GM19099 (cell line): Measurements from ENCODE around the gene ARHGAP25.

Experiments used
- POLR2A ChIP-seq: IDR thresholded peaks from 3 replicates; pipeline ENCODE4 v1.6.1; 2011; ENCODE audit warnings: low read depth; ENCODE audit not compliant: insufficient read length; ENCODE audit errors: extremely low read depth

ARHGAP25 gene

DNA sequence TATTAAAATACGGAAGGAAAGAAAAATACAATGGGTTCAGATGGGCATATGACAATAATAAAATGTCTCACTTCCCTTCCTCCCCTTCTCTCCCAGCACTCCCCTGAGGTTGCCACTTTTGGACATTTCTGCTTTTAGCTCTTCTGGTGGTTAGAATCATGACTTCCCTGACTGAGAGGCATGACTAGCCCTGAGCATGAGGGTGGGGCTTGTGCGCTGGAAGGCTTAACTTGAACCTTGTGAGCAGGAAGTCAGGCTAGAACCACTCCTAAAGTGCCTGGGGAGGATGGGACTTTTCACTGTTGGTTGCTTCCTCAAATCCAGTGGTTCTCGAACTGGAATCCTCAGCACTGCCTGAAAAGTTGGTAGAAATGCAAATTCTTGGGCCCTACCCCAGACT is 19.7 kb upstream of the ARHGAP25 start:
- no peak for TF ChIP-seq POLR2A

DNA sequence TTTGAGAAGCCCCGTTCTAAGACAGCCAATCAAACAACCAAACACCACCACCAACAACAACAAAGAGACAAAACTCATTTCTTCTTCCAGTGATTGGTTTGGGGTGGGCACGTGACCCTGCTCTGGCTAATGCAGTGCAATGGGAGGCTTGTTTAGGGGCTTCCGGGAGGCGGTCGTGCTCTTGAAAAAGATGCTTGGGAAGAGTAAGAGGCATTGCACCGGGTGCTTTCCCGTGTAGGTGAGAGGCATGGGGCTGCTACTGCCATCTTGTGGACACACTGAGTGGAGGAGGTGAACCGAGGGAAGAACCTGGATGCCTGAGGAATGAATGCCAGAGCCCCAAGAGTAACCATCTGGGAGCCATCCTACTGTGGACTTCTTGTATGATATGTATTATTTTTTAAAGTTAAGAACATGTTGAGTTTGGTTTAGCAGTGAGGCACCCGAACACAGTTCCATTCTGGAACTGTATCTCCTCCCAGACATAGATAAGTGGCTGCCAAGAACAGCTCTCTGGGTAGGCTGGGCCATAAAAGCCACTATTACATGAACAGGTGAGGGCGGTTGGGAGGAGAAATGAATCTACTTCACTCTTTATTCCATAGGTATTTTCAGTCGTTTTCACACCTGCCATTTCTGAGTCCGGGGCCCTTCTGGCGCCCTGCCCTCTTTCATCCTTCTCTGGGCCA is 19.1 kb upstream of the ARHGAP25 start:
- no peak for TF ChIP-seq POLR2A

DNA sequence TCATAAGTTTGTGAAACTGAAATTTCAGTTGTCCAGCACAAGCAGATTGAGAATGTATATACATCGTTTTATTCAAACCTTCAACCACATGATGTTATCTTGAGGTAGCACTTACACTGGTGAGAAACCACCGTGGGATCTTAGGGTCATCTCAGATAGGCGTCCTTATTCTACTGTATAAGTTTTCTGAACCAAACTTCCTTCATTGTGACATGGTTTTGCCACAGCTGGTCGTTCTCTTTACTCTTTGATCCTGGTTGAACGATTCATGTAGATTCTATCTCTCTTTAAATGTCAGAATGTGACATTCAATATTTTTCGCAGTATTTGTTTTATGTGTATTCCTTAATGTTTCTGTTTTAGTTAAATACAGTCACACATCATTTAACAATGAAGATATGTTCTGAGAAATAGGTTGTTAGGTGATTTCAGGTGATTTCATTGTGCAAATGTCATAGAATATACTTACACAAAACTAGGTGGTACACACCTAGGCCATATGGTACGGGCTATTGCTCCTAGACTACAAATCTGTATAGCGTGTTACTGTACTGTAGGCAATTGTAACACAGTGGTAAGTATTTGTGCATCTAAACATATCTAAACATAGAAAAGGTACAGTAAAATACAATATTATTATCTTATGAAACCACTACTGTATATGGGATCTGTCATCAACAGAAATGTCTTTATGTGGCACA is 17.9 kb upstream of the ARHGAP25 start:
- no peak for TF ChIP-seq POLR2A

DNA sequence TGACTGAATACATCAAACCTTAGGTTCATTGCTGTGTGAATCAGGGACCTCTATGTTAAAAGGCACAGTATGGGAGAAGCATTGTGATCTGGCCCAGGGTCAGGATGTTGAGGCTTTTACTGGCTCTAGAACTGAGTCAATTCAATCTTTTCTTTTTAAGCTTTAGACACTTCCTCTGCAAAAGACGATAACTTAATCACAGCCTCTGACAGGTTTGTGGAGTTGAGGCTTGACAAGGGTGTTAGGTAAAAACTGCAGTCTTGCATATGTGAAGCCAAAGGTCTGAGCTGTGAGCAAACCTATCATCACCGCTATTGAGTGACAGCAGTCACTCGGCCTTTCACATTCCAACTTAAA is 17.3 kb upstream of the ARHGAP25 start:
- TF ChIP-seq POLR2A, result no peak

DNA sequence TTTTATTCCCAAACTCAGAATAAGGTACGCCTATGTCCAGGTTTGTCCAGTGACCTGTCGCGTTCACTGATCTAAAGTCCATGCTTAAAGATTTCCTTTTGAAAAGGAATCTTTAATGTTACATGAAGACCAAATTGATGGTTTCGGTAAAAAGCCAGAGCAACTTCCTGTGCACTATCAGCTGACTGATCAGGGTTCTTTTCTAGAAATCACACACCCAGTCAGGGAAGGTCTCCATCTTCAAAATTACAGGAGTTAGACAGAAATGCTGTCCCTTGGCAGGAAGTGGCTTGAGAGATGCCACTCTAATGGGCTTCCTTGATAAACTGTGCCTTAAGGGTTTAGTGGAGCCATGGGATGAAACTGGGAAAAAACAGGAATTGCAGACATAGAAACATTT is 14.7 kb upstream of the ARHGAP25 start:
- no peak for TF ChIP-seq POLR2A

DNA sequence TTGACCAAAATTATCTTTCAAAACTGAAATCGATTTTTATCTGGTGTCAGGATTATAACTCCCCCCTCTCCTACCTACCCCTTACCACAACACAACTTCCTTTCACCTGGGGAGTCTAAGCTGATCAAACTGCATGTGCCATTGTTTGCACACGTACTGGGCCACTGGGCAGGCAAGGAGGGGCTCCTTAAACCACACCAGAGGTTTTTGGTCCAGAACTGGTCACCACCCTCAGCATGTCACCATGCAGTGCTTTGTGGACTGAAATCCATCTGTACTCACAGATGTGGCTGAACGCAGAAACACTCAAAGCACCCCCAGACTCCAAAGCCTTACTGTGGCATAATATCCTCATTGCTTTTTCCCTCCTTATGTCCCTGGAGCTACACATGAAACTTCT is 13.9 kb upstream of the ARHGAP25 start:
- no peak for TF ChIP-seq POLR2A

DNA sequence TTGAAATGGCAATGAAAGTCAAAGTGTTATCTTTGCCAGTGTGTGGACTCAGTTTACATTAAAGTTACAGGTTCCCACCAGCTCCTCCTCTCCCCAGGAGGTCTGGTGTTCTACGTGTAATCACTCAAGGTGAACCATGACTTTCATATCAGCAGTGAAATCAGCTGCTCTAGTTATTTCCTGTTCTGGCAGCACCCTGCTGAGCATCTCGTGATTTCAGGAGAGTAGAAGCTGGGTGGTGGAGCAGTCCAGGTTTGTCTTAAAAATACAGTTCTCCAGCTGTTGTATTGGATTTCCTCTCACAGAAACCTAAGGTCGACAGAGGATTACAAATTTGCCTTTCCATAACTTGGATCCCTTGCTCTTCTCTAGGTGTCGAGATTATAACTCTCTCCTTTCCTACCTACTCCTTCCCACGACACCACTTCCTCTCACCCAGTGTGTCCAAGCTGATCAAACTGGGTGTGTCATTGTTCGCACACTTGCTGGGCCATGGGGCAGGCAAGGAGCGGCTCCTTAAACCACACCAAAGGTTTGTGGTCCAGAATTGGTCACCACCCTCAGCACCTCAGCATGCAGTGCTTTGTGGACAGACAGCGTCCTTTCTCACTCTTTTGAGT is 13.0 kb upstream of the ARHGAP25 start:
- TF ChIP-seq POLR2A, result no peak

DNA sequence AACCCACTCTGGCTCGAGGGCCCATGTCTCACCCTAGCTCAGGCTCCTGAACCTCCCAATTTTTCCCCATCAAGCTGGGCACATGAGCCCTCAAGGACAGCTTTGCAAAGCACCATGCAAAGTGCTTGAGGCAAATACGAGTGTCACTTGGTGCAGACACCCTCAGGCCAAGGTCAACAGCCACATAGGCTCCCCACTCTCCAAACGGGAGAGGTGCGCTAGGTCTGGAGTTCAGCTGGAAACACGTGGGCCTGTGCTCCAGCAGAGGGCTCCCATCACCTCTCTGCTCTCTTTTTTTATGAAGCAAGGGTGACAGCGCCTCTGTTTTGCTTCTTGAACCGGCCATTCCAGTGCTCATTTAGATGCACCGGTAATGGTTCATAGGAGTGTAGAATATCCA is 11.9 kb upstream of the ARHGAP25 start:
- no peak for TF ChIP-seq POLR2A

DNA sequence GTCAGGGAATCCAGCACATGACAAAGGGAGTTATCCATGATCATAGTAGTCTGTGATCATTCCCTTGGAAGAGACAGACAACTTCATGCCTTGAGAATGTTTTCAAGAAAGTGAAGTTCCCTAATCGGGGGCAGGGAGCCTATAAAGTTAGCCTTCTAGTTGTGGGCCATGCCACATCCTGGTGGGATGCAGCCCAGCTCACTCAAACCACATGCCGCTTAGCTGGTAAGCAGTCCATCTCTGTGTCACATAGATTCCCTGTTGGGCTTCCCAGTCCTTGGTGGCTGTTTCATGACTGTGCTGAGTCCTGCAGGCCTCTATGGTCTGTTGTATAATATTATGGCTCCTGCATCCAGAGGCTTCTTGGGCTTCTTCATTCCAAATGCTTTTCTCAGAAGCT is 11.4 kb upstream of the ARHGAP25 start:
- TF ChIP-seq POLR2A, result no peak

DNA sequence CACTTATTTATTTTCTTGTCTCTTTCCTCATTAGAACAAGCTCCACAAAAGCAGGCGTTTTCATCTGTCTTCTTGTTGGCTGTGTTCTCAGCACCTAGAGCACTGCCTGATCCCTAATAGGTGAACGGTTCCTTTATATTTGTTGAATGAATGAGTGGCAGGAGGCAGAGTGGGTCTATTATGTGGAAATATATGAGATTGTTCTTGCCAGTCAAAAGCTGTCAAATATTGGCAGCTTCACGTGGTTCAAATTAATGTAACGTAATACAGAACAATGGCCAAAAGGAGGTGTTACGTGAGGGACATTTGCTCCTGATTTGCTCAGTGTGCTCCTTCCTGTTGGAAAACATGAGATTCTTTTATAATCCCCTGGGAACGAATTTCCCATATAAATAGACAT is 8.5 kb upstream of the ARHGAP25 start:
- TF ChIP-seq POLR2A, result no peak

DNA sequence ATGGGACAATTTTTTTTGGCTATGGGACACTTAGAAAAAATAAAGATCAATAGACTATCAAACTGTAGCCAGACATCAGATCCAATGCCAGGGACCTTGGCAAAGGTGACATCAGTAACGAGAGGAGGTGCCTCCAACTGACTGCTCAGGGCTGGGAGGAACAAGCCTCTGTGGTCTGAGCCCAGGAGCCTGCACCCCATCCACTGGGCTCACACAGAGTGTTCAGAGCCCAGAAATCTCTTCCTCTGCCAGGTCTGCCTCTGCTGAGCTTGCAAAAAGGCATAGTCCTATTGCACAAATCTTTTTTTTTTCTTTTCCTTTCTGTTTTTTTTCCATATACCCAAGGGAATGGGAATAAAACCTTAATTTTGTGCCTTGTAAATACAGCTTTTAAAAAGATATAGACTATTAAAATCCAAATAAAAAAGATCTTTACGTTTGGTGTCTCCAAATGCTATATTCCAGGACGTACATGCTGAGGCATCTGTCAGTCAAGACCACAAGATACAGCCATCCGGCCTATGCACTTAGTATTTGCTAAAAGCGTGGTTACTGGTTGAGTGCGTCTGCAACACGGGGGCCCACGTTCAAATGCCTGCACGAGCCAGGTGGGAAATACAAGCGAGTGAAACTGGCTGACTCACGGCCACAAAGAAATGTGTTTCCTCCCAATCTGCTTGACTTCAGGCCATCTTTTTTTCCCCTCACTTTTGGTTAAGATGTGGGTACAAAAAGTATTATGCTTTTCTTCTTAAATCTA is 7.8 kb upstream of the ARHGAP25 start:
- TF ChIP-seq POLR2A, result no peak

DNA sequence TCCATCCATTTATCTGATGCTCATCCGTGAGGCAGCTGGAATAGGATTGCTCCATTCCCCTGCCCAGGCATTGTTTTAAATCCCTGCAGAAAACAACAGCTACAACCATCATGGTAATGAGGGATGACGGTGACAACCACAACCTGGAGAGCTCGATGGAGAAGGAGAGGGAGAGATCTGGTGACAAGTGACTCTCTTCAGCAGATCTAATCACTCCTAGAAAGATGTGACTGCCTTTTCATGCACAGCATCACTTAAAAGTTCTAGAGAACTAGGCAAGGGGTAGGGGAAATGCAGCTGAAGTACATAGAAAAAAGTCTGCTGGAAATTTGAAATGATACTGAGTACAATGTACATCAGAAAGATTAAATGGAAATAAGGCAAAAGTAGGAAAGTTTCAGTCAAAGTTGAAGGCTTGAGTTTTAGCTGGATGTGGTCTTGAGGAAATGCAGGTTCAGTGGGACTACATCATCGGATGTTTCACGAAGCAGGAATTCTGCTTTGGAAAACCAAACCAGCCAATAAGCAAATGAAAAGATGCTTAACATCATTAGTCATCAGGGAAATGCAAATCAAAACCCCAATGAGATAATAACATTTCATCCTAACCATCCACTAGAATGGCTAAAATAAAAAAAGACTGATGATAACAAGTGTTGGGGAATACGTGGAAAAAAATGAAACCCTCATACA is 6.8 kb upstream of the ARHGAP25 start:
- no peak for TF ChIP-seq POLR2A

DNA sequence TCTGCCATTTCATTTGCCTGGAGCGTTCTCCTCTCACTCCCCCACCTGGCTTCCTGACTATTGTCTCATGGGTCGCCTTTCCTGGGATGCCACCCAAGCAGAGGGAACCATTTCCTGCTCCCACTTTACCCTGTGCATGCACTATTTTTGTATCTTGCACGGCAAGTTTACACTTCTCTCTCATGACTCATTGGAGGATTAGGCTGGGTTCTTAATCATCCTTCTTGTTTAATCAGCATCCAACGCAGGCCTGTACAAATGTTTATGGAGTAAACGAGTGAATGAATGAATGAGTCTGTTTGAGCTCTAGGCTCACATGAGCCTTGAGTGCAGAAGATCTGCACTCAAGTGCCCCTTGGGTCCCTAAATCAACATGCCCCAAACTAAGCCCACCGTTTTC is 3.8 kb upstream of the ARHGAP25 start:
- TF ChIP-seq POLR2A, result no peak

DNA sequence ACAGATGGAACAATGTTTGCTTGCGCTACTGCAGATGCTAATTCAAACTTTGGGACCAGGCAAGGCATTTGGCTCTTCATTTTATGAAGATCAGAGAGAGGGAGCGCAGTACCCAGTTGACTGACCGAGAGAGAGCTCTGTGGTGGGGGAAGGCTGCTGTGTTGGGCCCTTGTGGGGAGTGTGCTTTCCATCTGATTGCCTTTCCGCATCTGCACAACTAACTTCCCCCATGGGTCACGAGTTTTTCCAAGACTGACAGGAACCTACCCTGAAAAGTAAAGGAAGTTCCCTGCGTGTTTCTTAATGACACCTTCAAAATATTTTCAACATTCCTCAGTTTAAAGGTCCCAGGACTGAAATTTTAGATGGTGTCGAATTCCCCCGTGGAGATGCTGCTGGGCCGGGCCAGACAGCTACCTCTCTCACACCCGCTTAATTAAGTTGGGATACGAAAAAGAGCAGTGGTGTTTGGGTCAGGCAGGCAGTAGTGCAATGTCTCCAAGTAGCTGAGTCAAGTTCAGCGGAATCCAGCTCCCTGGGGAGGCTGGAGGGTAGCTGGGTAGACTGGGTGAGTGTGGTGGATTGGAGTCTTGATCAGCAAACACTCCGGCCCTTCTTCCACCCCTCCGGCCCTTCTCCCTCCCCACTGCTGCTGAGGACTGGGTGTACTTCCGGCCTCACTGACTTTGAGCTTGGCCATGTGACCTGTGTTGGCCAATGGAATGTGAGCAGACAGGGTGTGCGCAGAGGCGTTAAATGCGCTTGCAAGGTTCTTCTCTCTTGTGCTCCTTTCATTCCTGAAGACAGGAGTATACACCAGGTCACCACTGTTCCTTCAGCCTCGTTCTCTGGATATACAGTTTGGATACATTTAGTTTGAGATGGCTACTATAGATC is 2.3 kb upstream of the ARHGAP25 start:
- TF ChIP-seq POLR2A, result no peak
